ENCODE measurements around the gene SLC2A9.
"Not testable (repeated sequence)": the region's sequence is repeated elsewhere in the genome, so short reads cannot be mapped to it uniquely, and the experiment has no call there.

The SLC2A9 gene

DNA sequence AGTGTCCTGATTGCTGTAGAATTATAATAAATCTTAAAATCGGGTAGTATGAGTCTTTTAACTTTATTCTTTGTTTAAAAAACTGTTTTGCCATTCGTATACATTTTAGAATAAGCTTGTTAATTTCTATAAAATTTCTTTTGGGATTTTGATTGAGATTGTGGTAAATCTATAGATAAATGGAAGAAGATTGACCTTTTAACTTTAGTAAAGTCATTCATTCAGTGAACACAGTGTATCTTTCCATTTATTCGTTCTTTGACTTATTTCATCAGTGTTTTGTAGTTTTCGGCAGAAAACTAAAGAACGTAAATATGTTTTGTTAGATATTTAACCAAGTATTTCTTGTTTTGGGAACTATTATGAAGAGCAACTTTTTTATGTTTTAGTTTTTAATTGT lies 201.0 kb downstream of the SLC2A9 start:
- no peak for DNase-seq (ENCODE audit: low read depth)

DNA sequence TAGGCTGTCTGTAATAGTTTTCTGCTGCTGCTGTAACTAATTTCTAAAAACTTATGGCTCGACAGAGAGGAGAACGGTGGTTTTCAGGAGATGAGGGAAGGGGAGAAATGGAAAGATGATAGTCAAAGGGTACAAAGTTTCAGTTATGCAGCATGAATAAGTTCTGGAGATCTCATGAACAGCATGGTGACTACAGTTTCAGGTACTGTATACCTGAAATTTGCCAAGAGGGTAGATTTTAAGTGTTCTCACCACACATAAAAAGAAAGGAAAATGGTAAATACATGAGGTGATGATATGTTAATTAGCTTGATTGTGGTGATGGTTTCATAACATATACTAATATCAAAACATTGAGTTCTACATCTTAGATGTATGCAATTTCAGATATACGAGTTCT lies 205.0 kb downstream of the SLC2A9 start:
- no peak for DNase-seq (ENCODE audit: low read depth)

DNA sequence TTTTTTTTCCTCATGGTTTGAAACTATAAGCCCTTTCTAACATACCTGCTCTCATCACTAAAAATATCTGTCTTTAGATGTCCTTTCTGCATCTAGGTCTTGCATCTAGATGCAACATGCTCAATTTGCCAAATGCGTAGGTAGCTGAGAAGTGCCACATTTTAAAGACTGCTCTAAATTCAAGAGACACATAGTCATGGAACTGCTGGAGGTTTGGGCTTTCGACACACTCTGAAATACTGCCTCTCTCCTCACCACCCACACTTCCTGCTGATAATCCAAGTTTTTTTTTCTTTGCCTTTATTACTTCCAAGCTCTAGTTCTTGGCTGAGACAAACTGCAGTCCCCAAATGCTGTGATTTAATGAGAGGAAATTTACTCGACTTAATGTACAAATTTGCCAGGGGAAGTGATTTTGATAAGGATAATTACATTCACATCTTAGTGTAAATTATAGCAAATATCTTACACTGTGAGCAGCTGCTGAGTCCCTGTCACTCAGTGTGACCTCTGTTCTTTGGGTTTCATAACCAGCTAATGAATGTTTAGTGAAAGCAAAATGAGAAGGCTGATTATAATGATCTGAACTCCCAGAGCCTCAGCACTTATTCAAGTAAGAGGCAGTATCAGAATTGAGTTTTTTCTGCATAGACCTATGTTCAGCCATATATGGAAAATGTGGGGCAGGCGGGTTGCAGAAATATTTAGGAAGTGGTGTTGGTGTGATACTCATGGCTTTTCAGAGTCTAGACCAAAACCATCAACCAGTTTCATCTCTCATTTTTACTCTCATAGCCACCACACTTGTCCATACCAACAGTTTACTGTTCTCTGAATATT lies 208.6 kb downstream of the SLC2A9 start:
- no peak for DNase-seq (ENCODE audit: low read depth)

DNA sequence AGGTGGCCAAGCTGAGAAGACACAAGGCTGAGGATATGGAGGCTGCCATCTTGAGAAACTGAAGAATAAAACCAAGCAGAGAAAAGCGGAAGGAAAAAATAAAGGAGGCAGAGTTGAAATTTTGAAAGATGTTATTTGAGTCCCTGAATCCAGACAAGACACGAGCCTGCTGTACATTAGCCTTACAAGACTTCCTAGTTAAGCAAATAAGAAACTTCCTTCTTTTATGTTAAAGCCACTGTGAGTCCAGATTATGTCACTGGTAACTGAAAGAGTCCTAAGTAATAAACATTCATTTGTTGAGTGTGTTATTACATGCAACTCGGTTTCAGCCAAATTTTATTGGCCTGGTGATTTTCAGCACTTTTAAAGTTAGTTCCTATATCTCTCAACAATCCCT lies 209.5 kb downstream of the SLC2A9 start:
- no peak for DNase-seq (ENCODE audit: low read depth)

DNA sequence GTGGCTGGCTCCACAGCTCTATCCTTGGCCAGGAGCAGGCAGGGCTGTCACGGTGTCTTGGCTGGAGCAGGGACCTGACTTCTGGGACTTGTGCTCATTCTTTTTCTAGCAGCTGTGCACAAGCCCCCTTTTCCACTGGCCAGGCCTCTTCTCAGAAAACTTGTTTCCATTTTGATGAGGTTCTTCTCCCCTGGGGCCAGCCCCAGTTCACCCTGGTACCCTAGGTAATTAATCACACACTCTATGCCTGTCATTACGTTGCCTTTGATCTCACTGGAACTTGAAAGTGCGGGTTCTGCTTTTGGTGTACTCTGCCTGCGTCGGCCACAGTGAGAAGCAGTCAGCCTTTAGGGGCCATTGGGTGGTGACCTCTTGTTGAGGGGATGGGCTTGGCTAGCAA lies 213.2 kb downstream of the SLC2A9 start:
- DNase-seq (ENCODE audit: low read depth), result no peak

DNA sequence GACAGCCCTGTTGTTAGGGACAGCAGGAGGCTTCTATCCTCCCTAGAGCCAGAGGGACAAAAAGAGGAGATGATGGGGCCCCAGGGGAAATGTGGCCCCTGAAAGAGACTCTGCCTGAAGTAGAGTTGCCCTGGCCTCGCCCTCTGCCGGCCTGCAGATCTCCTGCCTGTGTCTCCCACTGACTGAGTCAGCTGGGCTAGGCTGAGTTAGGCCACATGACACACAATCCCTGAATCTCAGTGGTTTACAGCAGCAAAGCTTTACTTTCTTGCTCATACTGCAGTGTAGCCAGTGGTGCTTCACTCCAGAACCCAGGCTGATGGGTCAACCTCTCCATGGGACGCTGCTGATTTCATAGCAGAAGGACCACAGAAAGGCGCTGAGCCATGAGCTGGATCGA lies 216.4 kb downstream of the SLC2A9 start:
- DNase-seq (ENCODE audit: low read depth), result no peak

DNA sequence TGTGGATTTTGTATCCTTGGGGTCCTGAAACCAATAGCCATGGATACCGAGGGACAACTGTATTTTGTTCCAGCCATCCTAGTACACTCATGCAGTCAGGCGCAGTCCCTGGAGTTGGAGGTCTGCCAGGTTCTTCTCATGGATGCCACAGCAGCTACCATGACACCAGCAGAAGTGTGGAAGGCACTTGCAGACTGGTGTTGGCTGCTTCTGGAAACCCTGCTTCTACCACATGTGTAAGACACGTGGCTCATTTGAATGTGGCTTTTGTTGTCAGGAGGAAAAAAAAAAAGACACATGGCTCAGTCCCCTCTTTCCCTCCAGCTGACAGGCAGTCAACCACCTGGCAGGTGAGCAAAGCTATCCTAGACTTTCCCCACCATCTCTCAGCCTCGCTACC lies 220.4 kb downstream of the SLC2A9 start:
- no peak for DNase-seq (ENCODE audit: low read depth)

DNA sequence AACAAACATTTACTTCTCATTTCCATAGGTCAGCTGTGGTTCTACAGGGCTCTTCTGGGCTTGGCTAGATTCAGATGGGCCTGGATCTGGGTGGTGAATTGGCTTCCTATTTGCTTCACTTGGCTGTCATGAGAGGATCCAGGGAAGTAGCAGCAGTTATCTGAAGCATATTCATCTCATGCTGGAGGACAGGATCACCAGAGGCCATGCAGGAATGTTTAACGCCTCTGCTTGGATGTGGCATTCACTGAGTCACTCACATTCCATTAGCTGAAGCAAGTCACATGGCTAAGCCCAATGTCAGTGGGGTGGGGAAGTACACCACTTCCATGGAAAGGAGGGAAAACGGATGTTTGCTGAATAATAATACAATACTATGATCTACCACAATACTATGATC lies 224.7 kb downstream of the SLC2A9 start:
- not testable (repeated sequence) for DNase-seq (ENCODE audit: low read depth)

DNA sequence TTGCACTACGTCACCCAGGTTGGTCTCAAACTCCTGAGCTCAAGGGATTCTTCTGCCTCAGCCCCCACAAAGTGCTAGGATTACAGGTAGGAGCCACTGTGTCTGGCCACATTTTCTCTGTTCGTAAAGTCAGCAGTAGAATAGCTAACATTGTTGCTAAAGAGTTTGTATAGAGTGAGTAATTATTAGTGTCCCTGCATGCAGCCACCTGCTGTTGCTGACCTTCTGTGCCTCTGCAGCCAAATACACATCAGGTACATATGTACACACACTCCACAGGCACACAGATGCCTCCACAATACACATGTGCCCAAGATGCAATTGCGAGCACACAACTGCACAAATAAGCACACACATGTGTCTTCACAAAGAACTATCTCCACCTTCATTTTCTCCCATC lies 228.9 kb downstream of the SLC2A9 start:
- DNase-seq (ENCODE audit: low read depth), result no peak

DNA sequence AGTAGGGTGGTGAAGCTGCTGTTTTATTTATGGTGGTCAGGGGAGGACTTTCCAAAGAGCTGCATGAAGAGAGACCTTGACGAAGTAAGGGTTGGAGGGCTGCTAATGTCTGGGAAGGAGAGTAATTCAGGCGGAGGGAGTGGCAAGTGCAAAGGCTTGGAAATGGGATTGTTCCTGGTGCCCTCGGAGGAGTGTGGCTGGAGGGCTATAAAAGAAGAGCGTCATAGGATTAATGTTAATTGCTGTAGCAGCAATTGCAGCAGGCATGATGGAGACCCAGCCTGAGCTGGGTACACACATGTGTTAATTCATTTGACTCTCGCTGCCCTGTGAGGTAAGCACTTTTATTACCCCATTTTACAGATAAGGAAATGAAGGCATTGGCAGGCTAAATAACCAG lies 235.4 kb downstream of the SLC2A9 start:
- DNase-seq (ENCODE audit: low read depth), result not testable (repeated sequence)

DNA sequence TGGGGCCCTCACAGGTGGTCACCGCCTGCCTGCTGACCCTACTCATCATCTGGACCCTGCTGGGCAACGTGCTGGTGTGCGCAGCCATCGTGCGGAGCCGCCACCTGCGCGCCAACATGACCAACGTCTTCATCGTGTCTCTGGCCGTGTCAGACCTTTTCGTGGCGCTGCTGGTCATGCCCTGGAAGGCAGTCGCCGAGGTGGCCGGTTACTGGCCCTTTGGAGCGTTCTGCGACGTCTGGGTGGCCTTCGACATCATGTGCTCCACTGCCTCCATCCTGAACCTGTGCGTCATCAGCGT lies 239.2 kb downstream of the SLC2A9 start:
- no peak for DNase-seq (ENCODE audit: low read depth)

DNA sequence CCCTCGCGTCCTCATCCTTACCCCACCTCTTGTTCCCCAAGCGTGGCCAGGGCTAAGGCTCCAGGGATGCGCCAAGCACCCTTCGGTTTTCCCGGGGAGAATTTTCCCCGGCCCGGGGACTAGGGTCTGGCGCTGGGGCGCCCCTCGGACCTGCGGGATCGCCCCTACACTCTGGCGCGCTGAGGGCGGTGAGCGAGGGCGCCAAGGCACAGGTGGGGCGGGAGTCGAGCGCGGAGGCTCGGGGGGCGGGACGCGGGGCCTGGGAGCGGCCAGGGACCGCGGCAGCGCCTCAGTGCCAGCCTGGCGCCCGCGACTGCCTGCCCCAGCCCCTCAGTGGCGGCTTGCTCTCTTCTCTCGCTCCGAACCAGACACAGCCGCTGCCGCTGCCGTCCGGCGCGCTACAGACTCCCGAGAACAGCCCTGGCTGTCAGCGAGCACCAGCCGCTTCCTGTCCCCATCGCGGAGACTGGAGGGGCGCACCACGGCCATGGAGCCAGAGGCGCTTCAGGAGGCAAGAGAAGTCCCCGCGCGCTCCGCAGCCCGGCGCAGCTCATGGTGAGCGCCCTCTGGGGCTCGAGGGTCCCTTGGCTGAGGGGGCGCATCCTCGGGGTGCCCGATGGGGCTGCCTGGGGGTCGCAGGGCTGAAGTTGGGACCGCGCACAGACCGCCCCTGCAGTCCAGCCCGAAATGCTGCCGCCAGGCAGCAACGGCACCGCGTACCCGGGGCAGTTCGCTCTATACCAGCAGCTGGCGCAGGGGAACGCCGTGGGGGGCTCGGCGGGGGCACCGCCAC lies 239.8 kb downstream of the SLC2A9 start, which contains the start of gene DRD5:
Gene DRD5, plus strand, starts transcription at position 292 of the 793 bp plus-strand sequence. Its CDS starts 396 bp downstream, at position 688.
- DNase-seq (ENCODE audit: low read depth), result no peak
